T47D (cell line): Measurements from ENCODE around the gene CD69.

ENCODE experiments used
- DNase-seq, 2 experiments: peaks; one replicate each; pipeline versions ENCODE4 v3.0.0 to v3.0.0-alpha.2; 2011 to 2012; ENCODE audit warnings: low read depth in 1 of 2, low spot score in 1 of 2
- JUND ChIP-seq: IDR thresholded peaks from 2 replicates; pipeline ENCODE4 v1.6.1; 2012; ENCODE audit warnings: low read depth
- in situ Hi-C: cut with HindIII; loops from 2 replicates; pipeline ENCODE4 v1.10.0; 2016; ENCODE audit warnings: low sequenced_read_pairs, low pct_unique_long_range_greater_than_20kb

Gene CD69

GRCh38 chr12:9763025-9763424 is 2.3 kb upstream of the CD69 start:
- DNase-seq, result no peak
- in situ Hi-C loops, result no loop called here
- no peak for TF ChIP-seq JUND

- DNase-seq, result no peak
- TF ChIP-seq JUND, result no peak
- in situ Hi-C loops, result no loop called here
Observed at GRCh38 chr12:9762369-9762768, 1.7 kb upstream of the CD69 start.

DNA sequence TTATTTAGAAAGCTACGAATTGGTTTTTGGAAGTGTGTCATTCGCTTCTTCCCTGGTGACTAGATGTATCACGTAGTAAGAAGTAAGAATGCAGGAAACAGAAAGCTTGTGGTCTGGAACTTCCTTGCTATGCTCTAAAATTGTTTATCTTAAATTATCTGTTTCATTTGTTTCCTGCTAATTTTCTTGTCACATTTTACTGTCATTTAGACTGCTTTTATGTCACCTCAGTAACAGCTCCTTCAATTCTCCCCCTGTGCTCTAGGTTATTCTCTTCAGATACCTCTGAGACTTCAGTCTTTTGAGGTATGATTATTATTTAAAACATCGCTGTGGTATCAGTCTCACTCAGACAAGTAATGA is 699 bp upstream of the CD69 start:
- in situ Hi-C loops, result no loop called here
- TF ChIP-seq JUND, result no peak
- DNase-seq, result no peak

DNA sequence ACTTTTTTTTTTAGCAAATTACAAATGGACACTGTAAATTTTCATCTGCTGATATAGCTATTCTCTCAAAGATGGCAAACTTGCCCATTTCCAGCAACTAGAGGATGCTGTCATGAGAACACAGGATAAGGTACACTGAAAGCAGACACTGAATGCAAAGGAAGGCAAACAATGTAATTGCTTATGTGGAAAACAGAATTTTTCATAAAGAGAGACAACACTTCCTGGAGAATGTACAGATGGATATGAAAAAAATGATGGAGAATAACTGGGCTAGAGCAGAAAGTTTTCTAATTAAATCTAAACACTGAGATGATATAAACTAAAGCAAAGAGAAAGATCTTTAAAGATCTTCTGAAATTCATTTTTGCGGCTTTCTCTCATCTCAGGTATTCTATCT is 581 bp downstream of the CD69 start:
- no peak for DNase-seq
- no peak for TF ChIP-seq JUND
- in situ Hi-C loops, result no loop called here

DNA sequence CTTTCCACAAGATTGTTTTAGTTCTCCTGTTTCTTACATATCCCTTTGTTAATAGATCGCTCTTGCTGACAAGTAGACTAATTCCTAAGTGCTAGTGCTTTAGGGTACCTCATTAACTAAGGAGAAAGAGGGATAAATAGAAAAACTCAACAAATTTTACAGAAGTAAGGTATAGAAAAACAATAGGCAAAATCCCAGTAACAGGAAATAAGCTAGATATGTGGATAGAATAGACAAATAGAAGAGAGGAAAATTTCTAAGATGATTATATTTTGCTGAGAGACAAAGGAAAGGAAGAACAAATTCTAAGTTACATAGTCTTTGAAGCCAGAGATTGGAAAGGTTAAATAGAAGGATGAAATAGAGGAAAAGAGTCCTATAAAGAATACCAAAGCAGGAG is 1.0 kb downstream of the CD69 start:
- in situ Hi-C loops, result no loop called here
- no peak for TF ChIP-seq JUND
- no peak for DNase-seq

GRCh38 chr12:9758119-9758518 is 2.6 kb downstream of the CD69 start:
- in situ Hi-C loops, result no loop called here
- DNase-seq, result no peak
- TF ChIP-seq JUND, result no peak

DNA sequence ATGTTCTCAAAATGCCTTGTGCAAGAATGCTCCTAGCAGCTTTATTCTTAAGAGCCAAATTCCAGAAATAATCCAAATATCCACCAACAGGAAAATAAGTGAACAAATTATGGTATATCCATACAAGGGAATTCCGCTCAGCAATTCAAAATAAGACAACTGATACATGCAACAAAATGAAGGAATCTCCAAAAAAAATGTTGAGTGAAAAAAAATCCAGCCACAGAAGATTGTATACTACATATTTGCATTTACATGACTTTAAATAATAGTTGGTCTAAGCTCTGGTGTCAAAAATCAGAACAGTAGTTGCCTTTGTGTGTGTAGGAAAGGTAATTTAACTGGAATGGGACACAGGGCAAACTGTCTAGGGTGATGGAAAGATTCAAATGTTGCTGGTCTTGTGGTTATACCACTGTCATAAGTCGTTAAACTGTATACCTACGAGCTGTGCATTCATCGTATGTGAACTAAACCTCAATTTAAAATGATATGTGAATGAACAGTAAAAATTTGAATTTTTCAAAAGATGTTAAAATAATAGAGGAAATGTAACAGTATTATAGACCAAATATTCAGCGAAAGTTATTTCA is 3.2 kb downstream of the CD69 start:
- in situ Hi-C loops, result no loop called here
- no peak for TF ChIP-seq JUND
- DNase-seq, result no peak

DNA sequence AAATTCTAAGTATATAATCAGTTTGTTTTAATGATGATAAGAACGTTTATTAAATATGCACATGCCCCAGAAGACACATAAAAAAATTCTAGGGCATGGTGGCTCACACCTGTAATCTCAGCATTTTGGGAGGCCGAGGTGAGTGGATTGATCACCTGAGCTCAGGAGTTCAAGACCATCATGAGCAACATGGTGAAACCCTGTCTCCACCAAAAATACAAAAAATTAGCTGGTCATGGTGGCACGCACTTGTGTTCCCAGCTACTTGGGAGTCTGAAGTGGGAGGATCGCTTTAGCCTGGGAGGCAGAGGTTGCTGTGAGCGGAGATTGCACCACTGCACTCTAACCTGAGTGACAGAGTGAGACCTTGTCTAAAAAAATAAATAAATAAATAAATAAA is 4.0 kb downstream of the CD69 start:
- DNase-seq, result no peak
- in situ Hi-C loops, result no loop called here
- no peak for TF ChIP-seq JUND

- in situ Hi-C loops, result no loop called here
- no peak for DNase-seq
- no peak for TF ChIP-seq JUND
Observed at GRCh38 chr12:9756170-9756569, 4.5 kb downstream of the CD69 start.

GRCh38 chr12:9755567-9755966 is 5.1 kb downstream of the CD69 start:
- in situ Hi-C loops, result no loop called here
- no peak for DNase-seq
- no peak for TF ChIP-seq JUND

GRCh38 chr12:9755035-9755434 is 5.7 kb downstream of the CD69 start:
- in situ Hi-C loops, result no loop called here

DNA sequence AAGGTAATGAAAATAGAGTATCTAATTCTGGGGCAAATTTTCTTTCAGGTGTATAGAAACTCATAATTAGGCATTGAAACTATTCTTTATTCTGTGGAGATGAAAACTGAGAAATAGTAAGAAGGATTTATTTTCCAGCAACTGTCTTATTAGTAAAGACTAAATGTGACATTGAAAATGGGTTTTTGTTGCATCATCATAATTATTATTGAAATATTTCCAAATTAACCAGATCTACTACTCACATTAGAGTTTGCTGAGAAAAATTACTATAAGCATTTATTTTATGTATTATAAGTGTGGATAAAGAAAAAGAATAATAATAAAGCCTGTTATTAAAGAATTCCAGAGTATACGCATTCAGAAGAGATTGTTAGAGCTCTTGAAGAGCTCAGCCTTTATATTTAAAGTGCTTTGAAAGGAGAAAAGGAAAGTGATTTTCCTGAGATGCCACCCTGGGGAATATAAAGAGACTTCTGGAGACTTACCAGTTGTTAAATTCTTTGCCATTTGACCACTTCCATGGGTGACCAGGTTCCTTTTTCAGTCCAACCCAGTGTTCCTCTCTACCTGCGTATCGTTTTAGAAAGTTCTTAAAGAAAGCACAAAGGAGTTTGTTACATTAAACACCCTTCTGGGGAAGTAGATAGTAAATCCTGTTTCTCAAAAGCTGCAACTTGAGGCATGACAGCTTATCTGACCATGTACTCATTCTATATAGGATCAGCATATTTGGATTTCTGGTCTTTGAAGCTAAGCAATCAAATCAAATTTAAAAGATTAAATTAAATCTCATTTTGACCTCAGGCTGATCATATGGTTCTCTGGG is 6.4 kb downstream of the CD69 start:
- TF ChIP-seq JUND, result no peak
- in situ Hi-C loops, result no loop called here
- DNase-seq, result no peak

More at GRCh38 chr12:9755035-9755434, 5.7 kb downstream of the CD69 start:
- no peak for TF ChIP-seq JUND
- DNase-seq, result no peak

DNA sequence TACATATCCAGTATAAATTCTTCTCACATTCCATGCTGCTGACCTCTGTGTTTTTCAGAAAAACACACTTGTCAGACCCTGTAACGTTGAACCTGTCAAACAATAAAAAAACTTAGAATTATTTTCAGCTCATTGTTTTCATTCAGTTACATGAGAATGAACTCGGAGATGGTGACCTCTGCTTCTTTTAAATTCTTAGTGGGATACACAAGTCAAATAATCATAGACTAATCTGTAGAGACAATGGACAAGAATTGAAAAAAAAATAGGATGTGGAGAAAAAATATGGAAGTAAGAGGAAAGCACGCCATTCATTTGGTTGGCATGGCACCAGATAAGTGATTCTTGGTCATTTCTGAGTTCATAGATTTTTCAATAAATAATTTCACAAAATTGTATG is 7.2 kb downstream of the CD69 start:
- in situ Hi-C loops, result no loop called here
- no peak for DNase-seq
- TF ChIP-seq JUND, result no peak

DNA sequence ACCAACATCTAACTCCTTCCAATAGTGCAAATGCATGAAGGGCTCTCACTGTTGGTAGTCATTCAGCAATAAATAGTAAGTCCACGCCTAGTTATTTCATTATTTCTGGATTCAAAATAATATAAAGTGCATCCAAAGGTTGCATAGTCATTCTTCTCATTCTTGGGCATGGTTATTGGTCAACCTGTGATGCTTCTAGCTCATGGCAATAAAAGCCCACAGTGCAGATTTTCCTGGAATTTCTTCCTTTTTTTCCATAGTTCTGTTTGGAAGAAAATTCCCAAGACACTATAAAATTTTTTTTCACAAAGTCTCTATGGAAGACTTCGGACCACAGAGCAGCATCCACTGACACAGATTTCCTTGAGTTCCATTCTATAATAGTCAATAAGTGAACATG is 7.6 kb downstream of the CD69 start:
- in situ Hi-C loops, result no loop called here
- no peak for TF ChIP-seq JUND
- no peak for DNase-seq
